ENCODE data around the gene ADSS2.
"Not testable (repeated sequence)": the region's sequence is repeated elsewhere in the genome, so short reads cannot be mapped to it uniquely, and the experiment has no call there.

The ADSS2 gene

GRCh38 chr1:244395965-244396364 lies 55.7 kb downstream of the ADSS2 start:
- no peak for DNase-seq (ENCODE audit: low read depth)

DNA sequence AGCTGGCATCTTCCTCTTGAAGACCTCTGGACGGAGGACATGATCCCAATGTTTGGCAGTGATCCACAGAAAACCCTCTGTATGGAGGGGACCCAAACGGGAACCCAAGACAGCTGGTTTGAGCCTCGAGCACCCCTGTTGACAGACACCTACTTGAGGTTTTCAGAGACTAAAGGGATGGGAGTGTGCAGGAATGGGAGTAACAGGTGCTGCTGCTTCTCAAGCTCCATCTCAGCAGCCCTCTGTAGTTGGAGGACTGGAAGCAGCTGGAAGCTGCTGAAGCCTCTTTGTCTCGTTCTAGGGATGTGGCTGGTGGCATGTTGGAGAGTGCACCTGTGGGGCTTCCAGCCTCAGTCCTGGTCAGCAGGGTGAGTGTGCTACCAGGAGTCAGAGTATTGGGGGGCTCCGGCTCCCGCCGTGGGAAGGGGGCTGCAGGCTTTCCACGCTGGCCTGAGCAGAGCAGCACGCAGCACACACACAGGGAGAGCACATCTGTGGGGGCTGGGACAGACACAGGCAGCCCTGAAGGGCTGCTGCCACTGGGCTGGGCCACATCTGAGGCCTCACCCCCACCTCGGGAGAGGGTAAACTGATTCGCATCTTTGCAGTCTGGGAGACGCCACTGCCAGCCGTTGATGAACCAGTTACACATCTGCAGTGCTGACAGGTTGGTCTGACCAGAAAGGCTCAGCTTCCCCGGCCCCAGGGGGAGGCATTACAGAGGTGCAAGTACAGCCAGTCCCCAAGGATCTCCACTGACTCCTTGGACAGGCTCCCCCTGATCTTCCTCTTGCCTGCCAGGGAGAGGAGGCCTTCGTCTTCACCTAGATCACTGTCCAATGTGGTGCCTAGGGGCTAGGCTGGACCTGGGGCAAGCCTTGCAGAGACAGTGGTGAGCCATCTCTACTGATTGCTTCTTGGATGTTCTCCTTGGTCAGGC lies 56.6 kb downstream of the ADSS2 start:
- DNase-seq (ENCODE audit: low read depth) = no peak

DNA sequence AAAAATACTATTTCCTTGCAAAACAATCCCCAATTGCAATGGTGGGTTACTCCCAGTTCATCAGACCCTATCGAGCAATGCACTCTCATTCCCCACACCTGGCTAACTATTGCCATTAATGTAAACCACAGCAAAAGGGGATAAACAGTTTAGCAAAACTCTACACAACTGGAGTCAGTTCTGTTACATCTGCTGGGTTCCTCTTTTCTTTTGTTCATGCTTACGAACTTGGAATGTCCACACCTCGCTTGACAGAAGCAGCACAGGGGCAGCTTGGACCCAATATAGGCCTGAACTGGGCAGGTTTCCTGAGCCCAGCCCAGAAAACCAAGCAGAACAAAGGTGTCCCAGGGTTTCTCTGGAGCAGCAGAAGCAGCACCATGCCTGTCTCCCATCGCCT lies 57.4 kb downstream of the ADSS2 start:
- DNase-seq (ENCODE audit: low read depth) = no peak

DNA sequence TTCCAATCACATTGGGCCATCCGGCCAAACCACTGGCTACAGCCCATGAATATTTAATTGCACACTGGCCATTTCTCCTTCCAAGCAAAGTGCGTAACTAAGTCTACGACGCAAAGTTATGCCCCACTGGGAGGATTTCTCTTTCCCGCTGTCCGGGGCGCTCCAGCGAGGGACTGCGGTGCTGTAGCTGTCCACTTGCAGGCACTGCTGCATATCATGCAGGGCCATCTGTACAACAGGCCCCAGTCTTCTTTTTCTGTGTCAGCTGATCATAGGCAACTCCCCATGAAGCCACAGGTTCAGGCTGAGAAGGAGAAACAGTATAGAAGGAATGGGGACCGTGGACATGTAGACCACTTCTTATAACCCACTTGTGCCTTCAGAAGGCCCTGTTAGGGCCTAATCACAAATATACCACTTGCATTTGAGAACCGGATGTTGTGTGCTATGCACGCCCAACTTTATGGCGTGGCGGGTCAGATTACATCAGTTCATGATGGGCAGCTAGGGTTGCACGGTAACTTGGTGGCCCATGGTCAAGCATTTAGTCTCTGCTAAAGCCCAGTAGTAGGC lies 58.0 kb downstream of the ADSS2 start:
- no peak for DNase-seq (ENCODE audit: low read depth)

GRCh38 chr1:244391761-244392160 lies 59.9 kb downstream of the ADSS2 start:
- no peak for DNase-seq (ENCODE audit: low read depth)

GRCh38 chr1:244388961-244389360 lies 62.7 kb downstream of the ADSS2 start:
- DNase-seq (ENCODE audit: low read depth) = no peak

DNA sequence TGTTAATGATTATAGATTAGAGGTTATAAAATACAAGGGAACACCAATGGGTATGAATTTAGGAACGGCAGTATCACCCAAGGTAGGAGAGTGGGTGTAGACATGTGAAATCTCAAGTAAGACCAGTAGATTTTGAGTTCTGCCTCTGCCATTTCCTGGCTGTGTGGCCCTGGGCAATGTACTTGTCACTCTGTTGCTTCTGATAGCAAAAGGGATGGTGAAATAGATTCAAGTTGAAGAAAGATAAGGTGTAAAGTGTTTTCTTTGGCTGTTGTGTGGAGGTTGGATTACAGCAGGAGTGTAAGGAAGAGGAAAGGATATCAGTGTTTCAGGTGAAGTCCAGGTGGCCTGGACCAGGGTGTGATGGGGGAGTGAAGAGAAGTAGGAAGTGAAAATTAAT lies 64.3 kb downstream of the ADSS2 start:
- DNase-seq (ENCODE audit: low read depth) = no peak

DNA sequence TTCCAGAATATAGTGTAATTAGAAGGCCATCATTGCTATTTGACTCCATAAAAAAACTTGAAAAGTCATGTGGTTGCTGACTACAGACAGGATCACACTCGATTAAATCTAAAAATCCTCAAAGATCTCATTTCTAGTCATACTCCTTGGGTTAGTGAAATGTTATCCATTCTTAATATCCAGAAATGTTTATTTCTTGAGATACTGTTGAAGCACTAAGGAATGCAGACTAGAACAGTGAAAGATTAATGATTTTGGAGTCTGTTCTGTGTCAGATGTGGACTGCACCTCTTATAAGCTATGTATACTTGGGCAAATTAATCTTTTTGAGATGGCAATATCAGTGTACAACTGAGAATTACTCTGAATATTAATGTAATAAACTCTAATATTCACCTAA lies 65.1 kb downstream of the ADSS2 start:
- DNase-seq (ENCODE audit: low read depth) = no peak

DNA sequence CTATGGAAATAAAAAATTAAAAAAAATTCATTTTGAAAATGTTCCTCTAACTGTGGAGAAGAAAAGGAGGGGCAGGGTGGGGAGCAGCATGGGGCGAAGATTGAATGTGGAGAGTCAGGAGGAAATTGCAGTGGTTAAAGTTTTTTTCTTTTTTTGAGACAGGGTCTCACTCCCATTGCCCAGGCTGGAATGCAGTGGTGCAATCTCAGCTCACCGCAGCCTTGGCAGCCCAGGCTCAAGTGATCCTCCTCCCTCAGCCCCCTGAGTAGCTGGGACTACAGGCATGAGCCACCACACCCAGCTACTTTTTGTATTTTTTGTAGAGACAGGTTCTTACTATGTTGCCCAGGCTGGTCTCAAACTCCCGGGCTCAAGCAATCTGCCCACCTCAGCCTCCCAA lies 67.6 kb downstream of the ADSS2 start:
- no peak for DNase-seq (ENCODE audit: low read depth)

- DNase-seq (ENCODE audit: low read depth) = no peak
Measured at GRCh38 chr1:244383278-244383884, 68.3 kb downstream of the ADSS2 start.

DNA sequence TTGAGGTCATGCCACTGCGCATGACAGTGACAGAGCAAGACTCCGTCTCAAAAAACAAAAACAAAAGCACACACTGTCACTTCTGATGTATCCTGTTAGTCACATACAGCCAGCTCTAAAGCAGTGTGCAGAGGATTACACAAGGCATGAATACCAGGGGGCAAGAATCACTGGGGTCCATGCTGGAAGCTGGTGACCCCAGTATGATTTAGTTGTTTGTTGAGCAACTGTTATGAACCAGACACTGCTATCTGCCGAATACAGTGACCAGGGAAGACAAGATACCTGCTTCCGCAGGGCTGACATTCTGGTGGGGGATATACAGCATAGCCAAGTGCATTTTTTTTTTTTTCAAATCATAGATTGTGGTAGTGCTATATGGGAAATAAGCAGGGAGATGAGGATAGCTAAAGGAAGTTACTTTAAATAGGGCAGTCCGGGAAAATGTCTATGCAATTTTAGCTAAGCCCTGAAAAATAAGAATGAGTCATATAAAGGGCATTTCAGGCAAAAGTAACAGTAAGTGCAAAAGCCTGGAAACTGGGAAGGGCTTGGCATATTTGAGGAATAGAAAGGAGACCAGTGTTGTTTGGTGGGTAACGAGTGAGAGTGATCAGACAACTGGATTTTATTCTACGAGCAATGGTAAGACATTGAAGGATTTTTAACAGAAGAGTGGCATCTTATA lies 69.7 kb downstream of the ADSS2 start:
- DNase-seq (ENCODE audit: low read depth) = no peak

GRCh38 chr1:244376126-244376525 lies 75.6 kb downstream of the ADSS2 start:
- DNase-seq (ENCODE audit: low read depth) = no peak

- DNase-seq (ENCODE audit: low read depth) = no peak
Measured at GRCh38 chr1:244375051-244375450, 76.7 kb downstream of the ADSS2 start.

GRCh38 chr1:244374484-244374883 lies 77.2 kb downstream of the ADSS2 start:
- not testable (repeated sequence) for DNase-seq (ENCODE audit: low read depth)

DNA sequence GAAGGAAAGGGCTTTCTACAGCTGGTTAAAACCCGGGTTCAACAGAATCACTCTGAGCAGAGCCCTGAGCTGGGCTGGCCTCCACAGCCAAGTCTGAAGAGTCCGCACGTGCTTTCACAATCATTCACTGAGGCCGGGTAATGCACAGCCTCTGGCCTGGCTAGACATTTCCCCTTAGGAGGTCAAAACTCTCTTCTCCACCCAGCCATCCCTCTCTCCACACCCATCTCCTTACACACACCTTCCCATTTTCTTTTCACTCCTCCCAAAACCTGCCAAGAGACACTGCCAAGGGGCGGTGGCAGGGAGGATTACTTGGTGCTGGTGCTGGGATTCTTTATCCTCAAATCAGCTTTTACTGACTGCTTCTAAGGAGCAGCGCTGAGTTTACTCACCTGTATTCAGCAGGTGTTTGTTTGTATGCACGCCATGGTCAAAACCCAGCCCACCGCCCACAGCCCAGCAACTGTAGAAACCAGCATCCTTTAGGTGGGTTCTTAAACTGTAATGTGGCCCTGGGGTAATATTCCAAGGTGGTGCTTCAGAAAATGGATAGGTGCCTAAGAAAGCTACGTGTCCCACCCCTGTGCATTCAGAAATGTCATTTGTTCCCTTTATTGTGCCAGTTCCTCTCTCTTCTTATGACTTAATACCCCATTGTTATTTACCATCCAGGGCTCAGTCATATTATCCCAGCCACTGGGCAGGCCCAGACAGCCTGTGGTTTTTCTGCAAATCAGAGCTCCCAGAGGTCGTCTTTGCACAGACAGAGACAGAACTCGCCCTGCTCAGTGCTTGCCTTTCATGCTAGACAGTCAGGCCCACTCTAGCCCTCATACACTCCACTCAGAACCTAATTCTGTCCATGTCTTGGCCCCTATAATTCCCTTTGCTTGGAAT lies 80.2 kb downstream of the ADSS2 start:
- DNase-seq (ENCODE audit: low read depth) = no peak

- DNase-seq (ENCODE audit: low read depth) = no peak
Measured at GRCh38 chr1:244370060-244370637, 81.6 kb downstream of the ADSS2 start.

GRCh38 chr1:244369256-244370057 lies 82.3 kb downstream of the ADSS2 start:
- no peak for DNase-seq (ENCODE audit: low read depth)

GRCh38 chr1:244368279-244368678 lies 83.4 kb downstream of the ADSS2 start:
- DNase-seq (ENCODE audit: low read depth) = no peak

DNA sequence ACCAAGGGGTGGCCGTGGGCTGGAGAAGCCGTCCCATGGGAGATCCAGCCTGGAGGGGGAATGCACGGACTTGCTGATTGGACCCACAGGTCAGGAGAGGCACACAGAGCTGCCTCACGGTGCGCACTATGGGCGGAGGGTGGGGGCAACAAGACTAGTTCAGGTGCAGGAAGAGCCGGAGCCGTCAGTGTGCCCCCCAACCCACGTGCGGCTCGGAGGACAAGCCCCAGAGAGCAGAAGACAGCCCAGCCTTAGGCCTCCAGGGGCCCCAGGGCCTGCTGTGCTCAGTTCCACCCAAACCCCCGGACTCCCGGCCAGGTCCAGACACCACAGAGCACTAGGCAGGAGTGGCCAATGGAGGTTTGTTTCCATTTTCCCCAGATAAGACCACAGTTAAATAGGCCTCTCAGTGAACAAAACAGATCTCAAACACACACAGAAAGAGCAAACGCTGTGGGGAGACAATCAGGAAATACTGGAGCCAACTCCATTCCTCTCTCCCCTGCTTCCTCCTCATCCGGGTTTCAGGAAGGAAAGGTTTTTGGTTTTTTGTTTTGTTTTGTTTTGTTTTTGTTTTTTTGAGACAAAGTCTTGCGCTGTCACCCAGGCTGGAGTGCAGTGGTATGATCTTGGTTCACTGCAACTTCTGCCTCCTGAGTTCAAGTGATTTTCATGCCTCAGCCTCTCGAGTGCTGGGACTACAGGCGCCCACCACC lies 84.2 kb downstream of the ADSS2 start:
- no peak for DNase-seq (ENCODE audit: low read depth)

- DNase-seq (ENCODE audit: low read depth) = no peak
Measured at GRCh38 chr1:244365809-244366208, 85.9 kb downstream of the ADSS2 start.
